SH-SY5Y (cell line): Measurements from ENCODE around the gene AQP11.

Experiments used
- GATA2 ChIP-seq: IDR thresholded peaks from 2 replicates; pipeline ENCODE4 v1.6.1; 2011; ENCODE audit warnings: mild to moderate bottlenecking, low read depth, low read length
- GATA3 ChIP-seq: IDR thresholded peaks from 2 replicates; pipeline ENCODE4 v1.6.1; 2011; ENCODE audit warnings: low read depth, mild to moderate bottlenecking, low read length, moderate library complexity

DNA sequence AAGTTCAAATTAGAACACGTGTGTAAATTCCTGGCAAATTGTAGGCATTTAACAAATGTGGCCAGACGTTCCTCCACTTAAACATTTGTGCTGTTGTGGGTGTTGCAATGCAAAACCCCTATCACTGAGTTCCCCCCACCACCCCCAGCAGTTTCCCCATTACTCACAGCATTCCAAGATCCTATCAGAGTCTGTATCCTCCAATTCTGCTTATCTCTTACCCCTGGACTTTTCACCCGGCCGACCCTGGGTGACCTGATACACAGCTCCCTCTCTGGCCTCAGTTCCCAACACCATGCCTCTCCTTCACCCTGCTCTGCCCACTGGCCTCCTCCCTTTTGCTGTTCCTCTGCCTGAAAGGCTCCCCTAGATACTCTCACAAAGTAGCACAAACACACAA is 31.4 kb upstream of the AQP11 start:
- TF ChIP-seq GATA3, result no peak
- TF ChIP-seq GATA2, result peak; percentile 33; the same call in 1 of the 2 replicates
